ENCODE results near the gene MRPL49.

Gene MRPL49

GRCh38 chr11:65110354-65110861 is 11.7 kb upstream of the MRPL49 start:
- H3K4me1 Mint-ChIP-seq, result peaks cover 36% of the 10 kb centered on the region
- H3K27me3 Mint-ChIP-seq, result no peaks in the 10 kb centered on the region
- DNase-seq (peak; percentile 98), ATAC-seq (peak; percentile 52)
- peaks cover 9% of the 10 kb centered on the region for H3K36me3 Mint-ChIP-seq (ENCODE audit: low read depth)
- no peaks in the 10 kb centered on the region for H3K9me3 Mint-ChIP-seq
- H3K4me3 Mint-ChIP-seq, result no peak overlapping the region
- H3K27ac Mint-ChIP-seq, result no peak overlapping the region

- Mint-ChIP-seq H3K9me3 (no peaks in the 10 kb centered on the region), H3K4me3 (peak overlapping the region; percentile 79), H3K27ac (no peak overlapping the region), H3K36me3 (ENCODE audit: low read depth) (peaks cover 10% of the 10 kb centered on the region), H3K27me3 (no peaks in the 10 kb centered on the region), H3K4me1 (peaks cover 44% of the 10 kb centered on the region)
- no peak for DNase-seq
- no peak for ATAC-seq
Observed at GRCh38 chr11:65111159-65111743, 10.9 kb upstream of the MRPL49 start.

GRCh38 chr11:65111744-65112545 is 10.2 kb upstream of the MRPL49 start, which contains the start of gene TM7SF2:
TM7SF2 (plus strand) TSS chr11:65111872; CDS start chr11:65112016, 144 bp downstream.
- DNase-seq, result peak; percentile 97
- H3K27ac Mint-ChIP-seq, result peak within 1 kb of the TSS; percentile 81
- H3K27me3 Mint-ChIP-seq, result no peaks in the 10 kb centered on the region
- peak within 1 kb of the TSS; percentile 79 for H3K4me3 Mint-ChIP-seq
- peaks cover 12% of the 10 kb centered on the region for H3K36me3 Mint-ChIP-seq (ENCODE audit: low read depth)
- peak; percentile 72 for ATAC-seq
- H3K4me1 Mint-ChIP-seq, result peaks cover 48% of the 10 kb centered on the region
- no peaks in the 10 kb centered on the region for H3K9me3 Mint-ChIP-seq

- Mint-ChIP-seq H3K27ac (peak overlapping the region; percentile 67), H3K4me3 (peak overlapping the region; percentile 79), H3K36me3 (ENCODE audit: low read depth) (peaks cover 15% of the 10 kb centered on the region), H3K4me1 (peaks cover 52% of the 10 kb centered on the region), H3K27me3 (no peaks in the 10 kb centered on the region), H3K9me3 (no peaks in the 10 kb centered on the region)
- DNase-seq (peak; percentile 82), ATAC-seq (peak; percentile 36)
Observed at GRCh38 chr11:65112546-65113360, 9.4 kb upstream of the MRPL49 start.

GRCh38 chr11:65113361-65113756 is 8.8 kb upstream of the MRPL49 start:
- Mint-ChIP-seq H3K36me3 (ENCODE audit: low read depth) (peaks cover 18% of the 10 kb centered on the region), H3K4me1 (peaks cover 57% of the 10 kb centered on the region), H3K4me3 (peak overlapping the region; percentile 79), H3K27ac (peak overlapping the region; percentile 67), H3K9me3 (no peaks in the 10 kb centered on the region), H3K27me3 (no peaks in the 10 kb centered on the region)
- ATAC-seq (no peak), DNase-seq (no peak)

DNA sequence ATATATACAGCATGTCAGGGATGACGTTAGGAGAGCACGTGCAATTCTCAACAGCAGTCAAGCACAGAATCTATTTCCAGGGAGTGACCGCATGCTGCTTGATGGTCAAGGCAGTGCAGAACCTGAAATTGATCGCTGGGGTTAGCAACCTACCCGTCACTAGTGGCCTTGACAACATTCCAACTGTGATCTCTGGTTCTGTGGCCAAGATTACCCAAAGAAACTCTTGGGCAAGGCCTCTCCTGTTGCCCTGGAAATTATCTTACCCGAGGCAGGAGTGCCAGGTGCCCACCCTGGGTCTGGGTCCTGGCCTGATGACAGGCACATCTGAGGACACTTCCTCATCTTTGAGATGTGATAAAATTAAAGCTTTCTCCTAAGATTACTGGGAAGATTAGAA is 8.3 kb upstream of the MRPL49 start:
- Mint-ChIP-seq H3K4me1 (peaks cover 62% of the 10 kb centered on the region), H3K36me3 (ENCODE audit: low read depth) (peaks cover 23% of the 10 kb centered on the region), H3K27me3 (no peaks in the 10 kb centered on the region), H3K4me3 (peak overlapping the region; percentile 79), H3K9me3 (no peaks in the 10 kb centered on the region), H3K27ac (no peak overlapping the region)
- no peak for DNase-seq
- ATAC-seq, result no peak

DNA sequence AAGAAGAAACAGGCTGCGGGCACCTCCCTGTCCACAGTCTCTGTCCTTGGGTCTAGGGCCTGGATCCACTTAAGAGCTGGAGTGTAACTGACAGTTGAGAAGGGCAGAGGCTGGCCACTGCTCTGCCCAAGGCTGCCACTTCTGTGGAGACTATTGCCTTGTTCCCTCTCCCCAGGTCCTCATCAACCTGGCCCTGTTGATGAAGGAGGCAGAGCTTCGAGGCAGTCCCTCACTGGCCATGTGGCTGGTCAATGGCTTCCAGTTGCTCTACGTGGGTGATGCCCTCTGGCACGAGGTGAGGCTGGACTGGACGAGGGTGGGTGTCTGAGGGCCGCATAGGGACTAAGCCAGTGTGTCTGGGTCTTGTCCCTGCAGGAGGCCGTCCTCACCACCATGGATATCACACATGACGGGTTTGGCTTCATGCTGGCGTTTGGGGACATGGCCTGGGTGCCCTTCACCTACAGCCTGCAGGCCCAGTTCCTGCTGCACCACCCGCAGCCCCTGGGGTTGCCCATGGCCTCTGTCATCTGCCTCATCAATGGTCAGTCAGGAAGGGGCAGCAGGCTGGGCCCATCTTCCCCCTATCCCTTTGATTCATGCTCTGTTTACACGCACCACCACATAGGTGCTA is 7.5 kb upstream of the MRPL49 start:
- H3K9me3 Mint-ChIP-seq, result no peaks in the 10 kb centered on the region
- DNase-seq, result no peak
- ATAC-seq, result no peak
- no peaks in the 10 kb centered on the region for H3K27me3 Mint-ChIP-seq
- no peak overlapping the region for H3K27ac Mint-ChIP-seq
- H3K36me3 Mint-ChIP-seq (ENCODE audit: low read depth), result peaks cover 29% of the 10 kb centered on the region
- peaks cover 70% of the 10 kb centered on the region for H3K4me1 Mint-ChIP-seq
- H3K4me3 Mint-ChIP-seq, result peak overlapping the region; percentile 79

GRCh38 chr11:65115361-65116082 is 6.6 kb upstream of the MRPL49 start:
- DNase-seq (no peak), ATAC-seq (no peak)
- Mint-ChIP-seq H3K36me3 (ENCODE audit: low read depth) (peaks cover 37% of the 10 kb centered on the region), H3K9me3 (no peaks in the 10 kb centered on the region), H3K27ac (peak overlapping the region; percentile 95), H3K4me3 (peak overlapping the region; percentile 86), H3K4me1 (peaks cover 73% of the 10 kb centered on the region), H3K27me3 (no peaks in the 10 kb centered on the region)

DNA sequence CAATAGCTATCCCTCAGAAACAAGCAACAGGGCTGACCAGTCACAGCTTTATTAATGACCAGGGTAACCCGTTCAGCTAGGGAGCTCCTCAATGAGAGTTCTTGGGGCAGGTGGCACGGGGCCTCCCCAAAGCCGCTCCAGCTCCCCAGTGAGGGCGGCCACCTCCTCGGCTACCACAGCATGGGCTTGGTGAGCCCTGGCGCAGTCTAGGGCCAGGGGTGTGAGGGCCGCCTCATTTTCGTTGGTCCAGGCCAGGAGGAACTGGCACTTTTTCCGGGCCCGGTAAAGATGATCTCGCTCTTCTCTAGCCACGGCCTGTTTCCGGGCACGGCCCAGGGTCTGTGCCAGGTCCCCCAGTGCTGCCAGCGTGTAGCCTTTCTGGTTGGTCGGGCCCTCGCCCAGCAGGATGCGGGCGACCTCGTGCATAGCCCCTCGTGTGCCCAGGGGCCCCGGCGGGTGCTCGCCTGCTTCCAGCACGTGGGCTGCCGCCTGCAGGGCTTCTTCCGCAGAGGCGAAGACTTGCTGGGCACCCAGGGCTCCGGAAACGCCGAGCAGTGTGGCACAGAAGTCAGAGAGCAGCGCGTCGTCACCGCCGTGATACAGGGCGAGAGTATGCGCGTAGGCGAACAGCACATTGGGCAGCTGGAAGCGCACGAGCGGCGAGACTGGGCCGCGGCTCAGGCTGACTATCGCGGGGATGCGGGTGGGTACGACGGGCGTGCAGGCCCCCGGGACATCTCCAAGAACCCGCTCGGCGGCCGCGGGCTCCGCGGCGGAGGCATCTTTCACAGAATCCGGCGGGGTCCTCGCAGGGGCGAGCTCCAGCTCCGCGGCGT is 5.5 kb upstream of the MRPL49 start:
- Mint-ChIP-seq H3K4me1 (peaks cover 76% of the 10 kb centered on the region), H3K9me3 (no peaks in the 10 kb centered on the region), H3K4me3 (peak overlapping the region; percentile 86), H3K27me3 (no peaks in the 10 kb centered on the region), H3K36me3 (ENCODE audit: low read depth) (peaks cover 48% of the 10 kb centered on the region), H3K27ac (peak overlapping the region; percentile 95)
- DNase-seq (peak; percentile 69), ATAC-seq (peak; percentile 16)

DNA sequence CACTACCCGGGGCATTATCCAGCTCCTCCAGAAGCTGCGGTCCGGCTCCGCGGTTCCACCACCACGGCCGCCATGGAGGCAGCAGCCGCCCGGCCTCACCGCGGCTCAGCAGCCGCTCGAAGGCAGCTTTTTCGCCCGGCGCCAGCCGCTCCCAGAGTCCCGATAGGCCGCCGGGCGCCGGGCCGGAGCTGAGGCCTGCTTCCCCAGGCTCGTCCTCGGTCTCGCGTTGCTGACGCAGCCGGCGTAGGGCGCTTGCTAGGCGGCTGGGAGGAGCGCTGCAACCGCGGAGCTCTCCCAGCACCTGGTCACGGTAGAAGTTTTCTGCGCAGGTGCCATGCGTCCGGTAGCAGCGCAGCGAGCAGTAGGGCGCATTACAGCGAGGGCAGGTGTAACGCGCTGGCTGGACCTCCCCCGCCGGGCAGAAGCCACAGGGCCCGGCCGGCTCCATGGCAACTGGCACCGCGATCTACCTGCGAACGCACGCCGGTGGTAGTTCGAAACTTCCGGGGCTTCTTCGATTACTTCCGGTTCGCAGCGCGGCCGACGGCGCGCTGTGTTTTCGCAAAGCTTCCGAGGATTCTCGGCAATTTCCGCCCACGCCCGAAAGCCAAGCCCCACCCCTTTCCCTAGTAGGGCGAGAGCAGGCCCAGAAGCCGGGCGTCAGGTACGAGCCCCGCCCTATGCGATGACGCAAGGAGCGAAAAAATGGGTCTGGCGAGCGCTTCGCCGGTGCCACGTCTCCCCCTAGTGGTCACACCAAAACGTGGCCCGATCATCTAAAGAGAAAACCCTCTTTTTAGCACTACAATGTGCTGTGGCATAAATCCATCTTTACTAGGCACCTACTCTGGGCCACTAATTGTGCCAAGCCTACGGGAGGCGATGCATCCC is 4.7 kb upstream of the MRPL49 start, which contains the start of gene ZNHIT2:
Gene ZNHIT2, minus strand, starts transcription at position 496 of the 891 bp plus-strand sequence. Its CDS starts 48 bp downstream, at position 448.
- Mint-ChIP-seq H3K9me3 (no peaks in the 10 kb centered on the region), H3K4me1 (peaks cover 76% of the 10 kb centered on the region), H3K36me3 (ENCODE audit: low read depth) (peaks cover 56% of the 10 kb centered on the region), H3K27ac (peak within 1 kb of the TSS; percentile 95), H3K27me3 (no peaks in the 10 kb centered on the region), H3K4me3 (peak within 1 kb of the TSS; percentile 86)
- peak; percentile 100 for DNase-seq
- ATAC-seq, result peak; percentile 51

- Mint-ChIP-seq H3K4me1 (peaks cover 77% of the 10 kb centered on the region), H3K27ac (peak overlapping the region; percentile 89), H3K9me3 (no peaks in the 10 kb centered on the region), H3K27me3 (no peaks in the 10 kb centered on the region), H3K36me3 (ENCODE audit: low read depth) (peaks cover 56% of the 10 kb centered on the region), H3K4me3 (peak overlapping the region; percentile 86)
- DNase-seq, result no peak
- no peak for ATAC-seq
Observed at GRCh38 chr11:65118097-65118837, 3.9 kb upstream of the MRPL49 start.
